Pancreas (tissue), 10 donors: ENCODE measurements around the gene FAS. TPM values are rescaled to one million over a fixed set of nuclear protein-coding genes. Genes with fewer than 3 reads are reported as not detected.

Source experiments
- ATAC-seq, 4 donors: fragments of 200-7000 bp; cut with Tn5 transposase; one replicate each; pipeline versions ENCODE4 v1.8.0 to v1.9.1; 2020; ENCODE audit warnings: mild to moderate bottlenecking in 4 of 4, moderate library complexity in 4 of 4
- DNase-seq, 6 donors: peaks; one replicate each; pipeline ENCODE4 v3.0.0-alpha.2; 2020
- FAIRE-seq: peaks from 2 replicates; lab custom pipeline; 2012; peaks lifted over from hg19 to GRCh38; lab: Jason Lieb, UNC
- H3K27ac ChIP-seq, 4 donors: fragments of 200-600 bp; sonication (generic); 1 replicate in 3 of 4; 2 replicates in 1 of 4; pipeline versions ENCODE4 v1.5.0 to v1.8.0; 2020
- H3K27me3 ChIP-seq, 4 donors: fragments of 200-600 bp; one replicate each; pipeline ENCODE4 v1.8.0; 2021
- H3K36me3 ChIP-seq, 3 donors: fragments of 200-600 bp; sonication (generic) in 1 of 3; one replicate each; pipeline versions ENCODE4 v1.5.0 to v1.8.0; 2020 to 2021
- H3K4me1 ChIP-seq, 3 donors: fragments of 200-600 bp; one replicate each; pipeline ENCODE4 v1.8.0; 2021
- H3K4me3 ChIP-seq, 4 donors: fragments of 200-600 bp; sonication (generic) in 2 of 4; one replicate each; pipeline versions ENCODE4 v1.5.0 to v1.8.0; 2020 to 2021
- H3K9me3 ChIP-seq, 4 donors: fragments of 200-600 bp; one replicate each; pipeline ENCODE4 v1.8.0; 2021
- CTCF ChIP-seq, 4 donors: fragments of 200-600 bp; sonication (generic) in 3 of 4; IDR thresholded peaks; one replicate each; pipeline versions ENCODE4 v1.5.0 to v1.8.0; 2021; ENCODE audit warnings: antibody characterized with exemption in 4 of 4
- WGBS, 2 donors: extraction: QIAGEN DNeasy Blood & Tissue Kit; methylation state at CpG; one replicate each; pipeline ENCODE4 v1.1.7; 2013; 5-methylcytosine and 5-hydroxymethylcytosine counted together
- intact Hi-C, 3 donors: fragments of 100-400 bp; cut with DNase I; formaldehyde crosslinking; loops; one replicate each; pipeline versions ENCODE4 v1.11.1 to v1.14.2; 2022
- polyA plus RNA-seq, 2 donors: library from polyadenylated mRNA; stranded (reverse); fragments of 200-250 nt; gene quantifications; one replicate each; pipeline ENCODE4 v1.2.3, GENCODE V29; 2013
- total RNA-seq, 6 donors: library from RNA; stranded (reverse); fragmentation: NEBNext Ultra II Directional in 4 of 6; extraction: Animal tissue kit (Norgen Biotek cat#: 25700) in 4 of 6; gene quantifications; one replicate each; pipeline versions ENCODE4 v1.2.1 to v1.2.4, GENCODE V29; 2021 to 2023
- donor health status: healthy with polysubstance abuse.
- donor health status: DM: no; HTN: no; CAD: no; lungs with moderate emphysema.
- donor health status: DM: no; HTN: no; CAD: no.
- donor health status: control.
- donor health status: control.
- donor health status: Bipolar disorder and iron deficiency.
- donor health status: DM: yes; HTN: yes; CAD: no.
- donor health status: DM: no; HTN: no; CAD: no.
- donor health status: DM: no; HTN: no; CAD: no.
- donor health status: DM: yes; HTN: yes; CAD: no.

FAS gene
- total and polyA plus RNA-seq, 8 donors, result 1.4 to 10.3 (median 3.2) TPM

- TF ChIP-seq CTCF (IDR thresholded peaks at IDR 0.05), result no peak
- H3K36me3 ChIP-seq, result no peaks in the 10 kb centered on the region
- intact Hi-C loops, result no loop called here
- H3K4me3 ChIP-seq, result no peak overlapping the region
- H3K27me3 ChIP-seq, result no peaks in the 10 kb centered on the region
- ATAC-seq, result no peak
- H3K27ac ChIP-seq, result no peak overlapping the region
- H3K9me3 ChIP-seq, result no peaks in the 10 kb centered on the region
- FAIRE-seq, result no peak
- DNase-seq, result no peak
- H3K4me1 ChIP-seq, result no peaks in the 10 kb centered on the region
- whole genome bisulfite sequencing, 2 donors, result 44% methylated on average over 3 of the region's 3 CpGs
Observed at GRCh38 chr10:88966797-88967196, 23.8 kb upstream of the FAS start.

- Histone ChIP-seq H3K4me3 (no peak overlapping the region), H3K9me3 (no peaks in the 10 kb centered on the region), H3K36me3 (no peaks in the 10 kb centered on the region), H3K27me3 (no peaks in the 10 kb centered on the region), H3K27ac (no peak overlapping the region), H3K4me1 (no peaks in the 10 kb centered on the region)
- no peak for DNase-seq
- intact Hi-C loops, result no loop called here
- TF ChIP-seq CTCF (IDR thresholded peaks at IDR 0.05), result no peak
- 80 to 88% methylated on average over 2 of the region's 2 CpGs for WGBS, 2 donors
- ATAC-seq, result no peak
- FAIRE-seq, result no peak
Observed at GRCh38 chr10:88968391-88968790, 22.2 kb upstream of the FAS start.

- FAIRE-seq (no peak), DNase-seq (no peak), ATAC-seq (no peak)
- Histone ChIP-seq H3K27ac (no peak overlapping the region), H3K4me1 (peaks cover 5 to 13% (median 10%) of the 10 kb centered on the region in 3 donors), H3K9me3 (no peaks in the 10 kb centered on the region), H3K27me3 (no peaks in the 10 kb centered on the region), H3K36me3 (no peaks in the 10 kb centered on the region), H3K4me3 (no peak overlapping the region)
- intact Hi-C loops, result no loop called here
- no peak for TF ChIP-seq CTCF (IDR thresholded peaks at IDR 0.05)
- WGBS, 2 donors, result 69 to 70% methylated on average over 5 of the region's 5 CpGs
Observed at GRCh38 chr10:88971221-88972061, 19.2 kb upstream of the FAS start.

- H3K36me3 ChIP-seq, result no peaks in the 10 kb centered on the region
- FAIRE-seq (no peak), DNase-seq (no peak), ATAC-seq (no peak)
- intact Hi-C loops, result no loop called here
- WGBS, 2 donors, result 64 to 67% methylated on average over 3 of the region's 3 CpGs
- H3K4me3 ChIP-seq, result peak overlapping the region in 1 of 4 donors; percentile 25
- H3K4me1 ChIP-seq, result peaks cover 5 to 13% (median 10%) of the 10 kb centered on the region in 3 donors
- TF ChIP-seq CTCF (IDR thresholded peaks at IDR 0.05), result no peak
- H3K27ac ChIP-seq, result peak overlapping the region in 2 of 4 donors; percentile 71 to 75
- H3K27me3 ChIP-seq, result no peaks in the 10 kb centered on the region
- no peaks in the 10 kb centered on the region for H3K9me3 ChIP-seq
Observed at GRCh38 chr10:88974012-88974411, 16.6 kb upstream of the FAS start.
